KMS-11 (cell line): Measurements from ENCODE around the gene IVD.
A peak's percentile ranks its signal among the peaks of the same experiment; 100 is the strongest.

Source experiments
- H2AFZ ChIP-seq: fragments of 200-600 bp; sonication (generic); 2 replicates; pipeline ENCODE4 v1.6.1; 2016; ENCODE audit warnings: antibody characterized with exemption, mixed run types, low read depth
- H3K27ac ChIP-seq: fragments of 200-600 bp; sonication (generic); 2 replicates; pipeline ENCODE4 v1.6.1; 2016; ENCODE audit warnings: mild to moderate bottlenecking, mixed run types
- H3K27me3 ChIP-seq: fragments of 200-600 bp; sonication (generic); 2 replicates; pipeline ENCODE4 v1.6.1; 2017; ENCODE audit warnings: mild to moderate bottlenecking, low read depth, mixed run types, moderate library complexity; ENCODE audit not compliant: insufficient read depth
- H3K36me3 ChIP-seq: fragments of 200-600 bp; sonication (generic); 2 replicates; pipeline ENCODE4 v1.6.1; 2017; ENCODE audit warnings: mild to moderate bottlenecking, mixed run types; ENCODE audit not compliant: insufficient read depth
- H3K4me1 ChIP-seq: fragments of 200-600 bp; sonication (generic); 2 replicates; pipeline ENCODE4 v1.6.1; 2016; ENCODE audit warnings: mild to moderate bottlenecking, low read depth, mixed run types; ENCODE audit not compliant: poor library complexity, severe bottlenecking
- H3K4me2 ChIP-seq: fragments of 200-600 bp; sonication (generic); 2 replicates; pipeline ENCODE4 v1.7.0; 2016; ENCODE audit warnings: mild to moderate bottlenecking, mixed run types
- H3K4me3 ChIP-seq: fragments of 200-600 bp; sonication (generic); IDR thresholded peaks from 2 replicates; pipeline ENCODE4 v1.6.1; 2017; ENCODE audit warnings: low read depth, low read length, mixed read lengths; ENCODE audit not compliant: insufficient read depth
- H3K79me2 ChIP-seq: fragments of 200-600 bp; sonication (generic); 2 replicates; pipeline ENCODE4 v1.6.1; 2016; ENCODE audit warnings: low read depth, mixed run types; ENCODE audit not compliant: insufficient read depth
- H3K9ac ChIP-seq: fragments of 200-600 bp; sonication (generic); 2 replicates; pipeline ENCODE4 v1.6.1; 2016; ENCODE audit warnings: mild to moderate bottlenecking, mixed run types
- H4K20me1 ChIP-seq: fragments of 200-600 bp; sonication (generic); 2 replicates; pipeline ENCODE4 v1.6.1; 2016; ENCODE audit warnings: mild to moderate bottlenecking, mixed run types; ENCODE audit not compliant: insufficient read depth
- CTCF ChIP-seq: fragments of 200-600 bp; sonication (generic); conservative IDR thresholded peaks from 2 replicates; pipeline ENCODE4 v1.6.1; 2017; ENCODE audit warnings: low read depth, mild to moderate bottlenecking, antibody characterized with exemption, low read length, moderate library complexity, mixed read lengths

IVD gene

GRCh38 chr15:40367371-40367685, 38.3 kb upstream of the IVD start:
- Histone ChIP-seq H3K4me2 (peak overlapping the region; percentile 63; the same call in 1 of the 2 replicates), H2AFZ (peak overlapping the region; percentile 83), H3K36me3 (no peaks in the 10 kb centered on the region), H3K27me3 (peaks cover 8% of the 10 kb centered on the region; the same call in 1 of the 2 replicates), H3K27ac (no peak overlapping the region), H3K79me2 (no peaks in the 10 kb centered on the region), H3K4me1 (peaks cover 11% of the 10 kb centered on the region), H3K4me3 (no peak overlapping the region), H4K20me1 (no peaks in the 10 kb centered on the region), H3K9ac (no peak overlapping the region)
- no peak for TF ChIP-seq CTCF

- Histone ChIP-seq H3K79me2 (no peaks in the 10 kb centered on the region), H3K36me3 (no peaks in the 10 kb centered on the region), H2AFZ (peak overlapping the region; percentile 93), H3K9ac (peak overlapping the region; percentile 48; the same call in 1 of the 2 replicates), H4K20me1 (no peaks in the 10 kb centered on the region), H3K4me2 (peak overlapping the region; percentile 70), H3K27me3 (peaks cover 7% of the 10 kb centered on the region; the same call in 1 of the 2 replicates), H3K4me3 (no peak overlapping the region), H3K27ac (no peak overlapping the region), H3K4me1 (peaks cover 11% of the 10 kb centered on the region)
- peak; percentile 49 for TF ChIP-seq CTCF
Measured at GRCh38 chr15:40367686-40368611, 37.6 kb upstream of the IVD start.

GRCh38 chr15:40368719-40369473, 36.7 kb upstream of the IVD start:
- H3K9ac ChIP-seq = peak overlapping the region; percentile 48; the same call in 1 of the 2 replicates
- H3K4me3 ChIP-seq = no peak overlapping the region

GRCh38 chr15:40369474-40369869, 36.1 kb upstream of the IVD start:
- Histone ChIP-seq H3K27me3 (peaks cover 7% of the 10 kb centered on the region; the same call in 1 of the 2 replicates), H3K36me3 (no peaks in the 10 kb centered on the region), H3K4me3 (no peak overlapping the region), H3K27ac (no peak overlapping the region), H4K20me1 (no peaks in the 10 kb centered on the region), H3K4me2 (no peak overlapping the region), H3K9ac (no peak overlapping the region), H3K4me1 (peaks cover 11% of the 10 kb centered on the region), H3K79me2 (no peaks in the 10 kb centered on the region), H2AFZ (no peak overlapping the region)
- no peak for TF ChIP-seq CTCF

More at GRCh38 chr15:40368719-40369473, 36.7 kb upstream of the IVD start:
- H3K27ac ChIP-seq = no peak overlapping the region
- peak overlapping the region; percentile 93 for H2AFZ ChIP-seq
- peaks cover 11% of the 10 kb centered on the region for H3K4me1 ChIP-seq
- no peaks in the 10 kb centered on the region for H4K20me1 ChIP-seq
- no peak for TF ChIP-seq CTCF
- peak overlapping the region; percentile 70; the same call in 1 of the 2 replicates for H3K4me2 ChIP-seq
- no peaks in the 10 kb centered on the region for H3K79me2 ChIP-seq
- H3K36me3 ChIP-seq = no peaks in the 10 kb centered on the region
- H3K27me3 ChIP-seq = peaks cover 7% of the 10 kb centered on the region; the same call in 1 of the 2 replicates
